Activated B cell treated with CpG ODN at 0.5 μM for 24 hours (primary cell): Measurements from ENCODE around the gene TSHZ1. TPM values are rescaled to one million over a fixed set of nuclear protein-coding genes. Genes with fewer than 3 reads are reported as not detected.

ENCODE experiments used
- ATAC-seq: fragments of 200-7000 bp; cut with Tn5 transposase; one replicate; pipeline ENCODE4 v1.10.0; 2021; ENCODE audit warnings: low read depth, mild to moderate bottlenecking, moderate library complexity
- CTCF ChIA-PET: fragments of 350-600 bp; sonication (Branson Sonifier 250); formaldehyde crosslinking; loops from one replicate; lab custom pipeline; 2021; ENCODE audit warnings: antibody characterized with exemption; lab: Charles Lee
- POLR2A ChIA-PET: fragments of 350-600 bp; sonication (Branson Sonifier 250); formaldehyde crosslinking; loops from one replicate; lab custom pipeline; 2021; ENCODE audit warnings: antibody characterized with exemption; lab: Charles Lee
- DNase-seq: peaks from one replicate; pipeline ENCODE4 v3.0.0; 2022
- H3K27ac Mint-ChIP-seq: one replicate; pipeline ENCODE4 v1.8.0; 2020; ENCODE audit warnings: mixed read lengths
- H3K27me3 Mint-ChIP-seq: one replicate; pipeline ENCODE4 v1.8.0; 2021; ENCODE audit warnings: mixed read lengths
- H3K36me3 Mint-ChIP-seq: one replicate; pipeline ENCODE4 v1.8.0; 2021; ENCODE audit warnings: low read depth, mixed read lengths
- H3K4me1 Mint-ChIP-seq: one replicate; pipeline ENCODE4 v1.8.0; 2021; ENCODE audit warnings: mixed read lengths
- H3K4me3 Mint-ChIP-seq: one replicate; pipeline ENCODE4 v1.8.0; 2020; ENCODE audit warnings: mild to moderate bottlenecking, mixed read lengths
- H3K9me3 Mint-ChIP-seq: one replicate; pipeline ENCODE4 v1.8.0; 2020; ENCODE audit warnings: mixed read lengths
- intact Hi-C: fragments of 100-400 bp; cut with micrococcal nuclease; formaldehyde crosslinking; loops from one replicate; pipeline ENCODE4 v1.15.1; 2024
- total RNA-seq: library from RNA; stranded (reverse); gene quantifications from 2 replicates; pipeline ENCODE4 v1.2.3, GENCODE V29; 2022
- TF ChIP-seq, protein P1 (sequence below): fragments of 200-600 bp; IDR thresholded peaks from one replicate; pipeline ENCODE4 v1.8.0; 2022; ENCODE audit warnings: antibody characterized with exemption, mild to moderate bottlenecking

Gene TSHZ1
- total RNA-seq, 1 donor from 2014 or later, result 8.6 TPM

DNA sequence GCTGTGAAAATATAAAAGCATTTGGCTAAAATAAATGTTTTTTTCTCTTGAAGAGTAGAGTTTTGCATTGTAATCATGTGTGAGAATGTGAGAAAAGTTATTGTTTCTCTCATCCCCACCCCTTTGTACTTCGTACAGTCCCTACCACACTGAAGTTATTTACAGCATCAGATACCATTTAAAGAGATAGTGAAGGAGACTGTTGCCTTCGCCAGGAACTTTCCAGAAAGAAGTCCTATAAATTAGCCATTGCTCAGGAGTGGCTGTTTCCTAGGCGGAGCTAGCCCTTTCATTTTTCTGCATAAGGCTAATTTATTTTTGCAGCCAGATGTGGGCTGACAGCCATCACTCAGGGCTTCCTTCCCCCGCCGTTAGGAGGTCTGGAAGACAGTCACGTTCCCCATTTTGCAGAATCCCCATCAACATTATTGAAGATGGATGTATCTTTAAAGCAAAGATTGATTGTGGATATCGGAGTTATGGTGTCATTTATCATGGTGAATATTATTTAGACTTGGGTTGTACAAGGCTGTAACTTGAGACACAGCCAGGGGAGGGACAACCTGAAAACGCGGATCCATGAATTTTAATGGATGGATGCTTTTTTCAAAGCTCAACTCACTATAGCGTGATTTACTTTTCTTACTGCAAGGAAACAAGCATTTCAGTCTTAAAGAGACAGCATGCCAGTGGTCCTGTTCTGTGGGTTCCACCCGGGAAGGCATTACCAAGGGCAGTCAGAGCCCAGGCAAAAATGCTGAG, 17.1 kb downstream of the TSHZ1 start:
- no peak for ATAC-seq
- intact Hi-C loops, result no loop called here
- Mint-ChIP-seq H3K9me3 (no peaks in the 10 kb centered on the region), H3K27me3 (no peaks in the 10 kb centered on the region), H3K4me3 (no peak overlapping the region), H3K36me3 (peaks cover 2% of the 10 kb centered on the region), H3K4me1 (peaks cover 6% of the 10 kb centered on the region), H3K27ac (no peak overlapping the region)
- ChIA-PET POLR2A (no interaction called here), CTCF (no interaction called here)
- no peak for DNase-seq
- TF ChIP-seq, protein P1, sequence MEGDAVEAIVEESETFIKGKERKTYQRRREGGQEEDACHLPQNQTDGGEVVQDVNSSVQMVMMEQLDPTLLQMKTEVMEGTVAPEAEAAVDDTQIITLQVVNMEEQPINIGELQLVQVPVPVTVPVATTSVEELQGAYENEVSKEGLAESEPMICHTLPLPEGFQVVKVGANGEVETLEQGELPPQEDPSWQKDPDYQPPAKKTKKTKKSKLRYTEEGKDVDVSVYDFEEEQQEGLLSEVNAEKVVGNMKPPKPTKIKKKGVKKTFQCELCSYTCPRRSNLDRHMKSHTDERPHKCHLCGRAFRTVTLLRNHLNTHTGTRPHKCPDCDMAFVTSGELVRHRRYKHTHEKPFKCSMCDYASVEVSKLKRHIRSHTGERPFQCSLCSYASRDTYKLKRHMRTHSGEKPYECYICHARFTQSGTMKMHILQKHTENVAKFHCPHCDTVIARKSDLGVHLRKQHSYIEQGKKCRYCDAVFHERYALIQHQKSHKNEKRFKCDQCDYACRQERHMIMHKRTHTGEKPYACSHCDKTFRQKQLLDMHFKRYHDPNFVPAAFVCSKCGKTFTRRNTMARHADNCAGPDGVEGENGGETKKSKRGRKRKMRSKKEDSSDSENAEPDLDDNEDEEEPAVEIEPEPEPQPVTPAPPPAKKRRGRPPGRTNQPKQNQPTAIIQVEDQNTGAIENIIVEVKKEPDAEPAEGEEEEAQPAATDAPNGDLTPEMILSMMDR, result no peak

DNA sequence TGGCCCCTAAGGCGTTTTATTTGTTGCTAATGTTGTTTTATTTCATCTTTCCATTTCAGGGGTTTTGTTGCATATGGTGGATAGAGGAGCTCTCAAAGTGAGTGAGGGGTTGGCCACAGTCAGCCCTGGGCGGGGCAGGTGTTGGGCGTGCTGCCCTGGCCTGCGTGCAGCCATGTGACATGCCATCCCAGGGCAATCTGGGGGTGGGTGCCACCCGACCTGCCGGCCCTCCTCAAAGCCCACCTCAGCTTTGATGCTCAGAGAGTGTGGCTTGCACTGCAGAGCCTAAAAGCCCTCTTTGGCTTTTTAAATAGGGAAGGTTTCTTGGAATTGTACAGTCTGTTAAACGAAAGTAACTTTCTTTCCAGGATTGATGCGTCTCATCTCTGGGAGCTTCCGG, 18.4 kb downstream of the TSHZ1 start:
- Mint-ChIP-seq H3K27ac (no peak overlapping the region), H3K27me3 (no peaks in the 10 kb centered on the region), H3K4me3 (no peak overlapping the region), H3K9me3 (no peaks in the 10 kb centered on the region), H3K4me1 (peaks cover 6% of the 10 kb centered on the region), H3K36me3 (peaks cover 2% of the 10 kb centered on the region)
- CTCF ChIA-PET, result no interaction called here
- no peak for ATAC-seq
- DNase-seq, result no peak
- POLR2A ChIA-PET, result no interaction called here
- TF ChIP-seq, protein P1, result no peak
- intact Hi-C loops, result no loop called here

DNA sequence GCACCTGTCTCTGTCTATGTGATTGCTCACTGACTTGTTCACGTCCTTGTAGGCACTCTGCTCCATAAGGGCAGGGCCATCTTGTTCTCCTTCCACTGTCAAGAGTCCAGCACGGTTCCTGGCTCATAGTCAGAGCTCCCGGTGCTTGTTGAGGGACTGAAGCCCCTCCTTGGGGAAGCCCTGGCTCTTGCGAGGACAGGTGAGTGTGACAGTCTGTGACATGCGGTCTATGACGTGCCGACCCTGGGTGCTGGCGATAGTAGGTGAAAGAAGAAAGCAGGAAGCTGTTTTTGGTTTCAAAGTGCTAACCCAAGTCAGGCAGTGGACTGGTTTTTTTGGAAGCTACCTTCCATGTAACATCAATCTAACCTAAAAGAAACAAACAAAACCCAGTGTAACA, 18.8 kb downstream of the TSHZ1 start:
- ChIA-PET POLR2A (no interaction called here), CTCF (no interaction called here)
- Mint-ChIP-seq H3K36me3 (peaks cover 2% of the 10 kb centered on the region), H3K4me3 (no peak overlapping the region), H3K27me3 (no peaks in the 10 kb centered on the region), H3K27ac (no peak overlapping the region), H3K9me3 (no peaks in the 10 kb centered on the region), H3K4me1 (peaks cover 6% of the 10 kb centered on the region)
- TF ChIP-seq, protein P1, result no peak
- ATAC-seq (no peak), DNase-seq (no peak)
- intact Hi-C loops, result no loop called here

DNA sequence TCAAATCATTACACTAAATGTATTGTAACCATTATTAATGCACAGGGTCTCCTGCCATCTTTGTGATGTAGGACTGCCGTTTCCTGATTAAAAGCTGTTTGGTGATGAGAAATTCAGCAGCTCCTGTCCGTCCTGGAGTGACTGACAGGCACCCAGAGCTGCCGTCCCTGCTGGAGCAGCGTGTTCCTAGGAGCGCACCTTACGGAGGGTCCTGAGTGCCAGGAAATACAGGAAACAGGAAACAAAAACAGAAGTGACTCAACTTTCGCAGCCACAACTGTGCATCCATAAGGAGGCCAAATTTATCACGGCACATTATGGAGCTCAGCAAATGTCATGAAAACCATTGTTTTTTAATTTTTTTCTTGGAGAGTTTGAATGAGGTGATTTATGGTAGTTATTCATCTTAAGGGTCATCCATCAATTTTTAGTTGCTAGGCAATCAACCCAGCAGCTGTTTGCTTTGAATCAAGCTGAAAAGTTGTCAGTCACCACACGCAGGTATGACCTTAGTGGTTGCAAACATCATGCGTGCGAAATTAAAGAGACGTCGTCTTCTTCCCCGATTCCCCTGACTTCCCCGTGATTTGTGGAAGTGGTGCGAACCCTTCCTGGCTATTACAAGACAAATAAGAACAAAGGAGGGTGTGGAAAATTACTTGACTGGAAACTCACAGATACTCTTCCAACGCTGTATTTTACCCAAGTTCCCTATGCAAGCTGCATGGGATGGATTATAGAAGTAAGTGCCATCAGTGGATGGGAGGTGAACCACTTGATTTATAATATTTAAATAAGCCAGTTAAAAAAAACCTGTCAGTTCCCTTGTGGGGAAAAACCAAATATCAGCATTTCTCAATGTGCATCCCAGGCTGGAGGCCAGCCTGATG, 19.8 kb downstream of the TSHZ1 start:
- ChIA-PET POLR2A (no interaction called here), CTCF (interaction anchor here (0.9 kb wide), 1 partner anchor 57 kb away, joined by 3 read pairs; no protein-coding TSS in a partner anchor)
- Mint-ChIP-seq H3K27ac (no peak overlapping the region), H3K27me3 (no peaks in the 10 kb centered on the region), H3K36me3 (peaks cover 2% of the 10 kb centered on the region), H3K4me1 (peaks cover 6% of the 10 kb centered on the region), H3K9me3 (no peaks in the 10 kb centered on the region), H3K4me3 (no peak overlapping the region)
- intact Hi-C loops, result no loop called here
- no peak for DNase-seq
- TF ChIP-seq, protein P1, result no peak
- ATAC-seq, result no peak

DNA sequence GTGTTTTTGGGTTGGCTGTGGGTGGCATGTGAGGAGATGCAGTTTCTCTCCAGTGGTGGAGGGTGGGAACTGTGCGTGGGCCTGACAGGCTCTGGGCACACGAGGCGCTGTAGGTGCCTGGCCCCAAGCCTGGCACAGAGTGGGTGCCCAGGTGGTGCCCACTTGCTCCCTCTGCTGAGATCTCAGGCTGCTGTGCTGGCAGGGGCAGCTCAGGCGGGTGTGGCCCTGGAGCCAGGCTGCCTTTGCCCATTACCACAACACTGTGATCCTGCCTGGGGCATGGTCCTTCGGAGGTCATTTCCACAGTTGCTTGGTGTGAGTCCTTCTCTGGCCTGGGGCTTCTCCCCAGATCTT, 20.4 kb downstream of the TSHZ1 start:
- ATAC-seq (no peak), DNase-seq (no peak)
- no peaks in the 10 kb centered on the region for H3K9me3 Mint-ChIP-seq
- peaks cover 9% of the 10 kb centered on the region for H3K4me1 Mint-ChIP-seq
- H3K36me3 Mint-ChIP-seq, result peaks cover 2% of the 10 kb centered on the region
- no peaks in the 10 kb centered on the region for H3K27me3 Mint-ChIP-seq
- POLR2A ChIA-PET, result no interaction called here
- H3K27ac Mint-ChIP-seq, result no peak overlapping the region
- TF ChIP-seq, protein P1, result no peak
- CTCF ChIA-PET, result interaction anchor here (0.9 kb wide), 1 partner anchor 58 kb away, joined by 3 read pairs; no protein-coding TSS in a partner anchor
- no peak overlapping the region for H3K4me3 Mint-ChIP-seq
- intact Hi-C loops, result no loop called here
